CD4-positive, alpha-beta memory T cell (primary cell): Measurements from ENCODE around the gene TBX6. TPM values are rescaled to one million over a fixed set of nuclear protein-coding genes. Genes with fewer than 3 reads are reported as not detected.

Experiments used
- CTCF ChIA-PET: fragments of 350-600 bp; sonication (Branson Sonifier 250); formaldehyde crosslinking; loops from one replicate; lab custom pipeline; 2021; ENCODE audit warnings: inconsistent platforms; ENCODE audit not compliant: partially characterized antibody; lab: Charles Lee
- POLR2A ChIA-PET: fragments of 350-600 bp; sonication (Branson Sonifier 250); formaldehyde crosslinking; loops from one replicate; lab custom pipeline; 2021; ENCODE audit not compliant: partially characterized antibody; lab: Charles Lee
- DNase-seq, 5 donors: peaks; one replicate each; pipeline versions ENCODE4 v3.0.0 to v3.0.0-alpha.2; 2020 to 2022; ENCODE audit warnings: mixed read lengths in 1 of 5
- H3K27ac ChIP-seq: one replicate; pipeline ENCODE4 v1.7.0; 2013; ENCODE audit warnings: low read depth, low read length
- H3K27me3 ChIP-seq: 2 replicates; pipeline ENCODE4 v1.7.0; 2013; ENCODE audit warnings: mild to moderate bottlenecking, low read length, moderate library complexity; ENCODE audit not compliant: insufficient read depth
- H3K36me3 ChIP-seq: 2 replicates; pipeline ENCODE4 v1.7.0; 2013; ENCODE audit warnings: mild to moderate bottlenecking, low read length, moderate library complexity; ENCODE audit not compliant: insufficient read depth
- H3K4me1 ChIP-seq: 2 replicates; pipeline ENCODE4 v1.7.0; 2013; ENCODE audit warnings: mild to moderate bottlenecking, low read length, moderate library complexity; ENCODE audit not compliant: insufficient read depth
- H3K4me3 ChIP-seq, 2 donors: one replicate each; pipeline ENCODE4 v1.7.0; 2013; ENCODE audit warnings: low read length in 2 of 2, mild to moderate bottlenecking in 1 of 2
- H3K9me3 ChIP-seq, 2 donors: one replicate each; pipeline ENCODE4 v1.7.0; 2013; ENCODE audit warnings: low read length in 2 of 2, control low read depth in 1 of 2; ENCODE audit not compliant: control insufficient read depth in 1 of 2
- H3K27ac Mint-ChIP-seq, 7 donors: one replicate each; pipeline ENCODE4 v1.8.0; 2020 to 2021; ENCODE audit warnings: mixed read lengths in 7 of 7, mild to moderate bottlenecking in 6 of 7, inconsistent platforms in 3 of 7, moderate library complexity in 3 of 7
- H3K27me3 Mint-ChIP-seq, 2 donors: one replicate each; pipeline ENCODE4 v1.8.0; 2020 to 2021; ENCODE audit warnings: mixed read lengths in 2 of 2
- H3K36me3 Mint-ChIP-seq, 2 donors: one replicate each; pipeline ENCODE4 v1.8.0; 2020 to 2021; ENCODE audit warnings: mixed read lengths in 2 of 2, inconsistent platforms in 1 of 2, mild to moderate bottlenecking in 1 of 2
- H3K4me1 Mint-ChIP-seq, 4 donors: one replicate each; pipeline ENCODE4 v1.8.0; 2020 to 2021; ENCODE audit warnings: mixed read lengths in 4 of 4, mild to moderate bottlenecking in 1 of 4
- H3K4me3 Mint-ChIP-seq, 8 donors: one replicate each; pipeline ENCODE4 v1.8.0; 2020 to 2021; ENCODE audit warnings: mixed read lengths in 8 of 8, mild to moderate bottlenecking in 7 of 8, moderate library complexity in 6 of 8, inconsistent platforms in 3 of 8
- H3K9me3 Mint-ChIP-seq, 8 donors: one replicate each; pipeline ENCODE4 v1.8.0; 2020 to 2021; ENCODE audit warnings: mixed read lengths in 8 of 8, mild to moderate bottlenecking in 5 of 8, inconsistent platforms in 3 of 8, moderate library complexity in 1 of 8
- intact Hi-C: fragments of 100-400 bp; cut with micrococcal nuclease; formaldehyde crosslinking; loops from one replicate; pipeline ENCODE4 v1.15.1; 2023
- polyA plus RNA-seq, 2 donors: library from polyadenylated mRNA; unstranded; fragments of 300-500 nt; fragmentation: Illumina TruSeq; gene quantifications; one replicate each; pipeline ENCODE4 v1.2.3, GENCODE V29; 2021
- total RNA-seq, 2 experiments: library from RNA; stranded (reverse); gene quantifications; one replicate each; pipeline ENCODE4 v1.2.3, GENCODE V29; 2021

The TBX6 gene
- total and polyA plus RNA-seq, 4 experiments from 2014 or later: 0.36 to 1.4 (median 1.3) TPM; not detected in 1

GRCh38 chr16:30082545-30083090 lies 9.1 kb downstream of the TBX6 start:
- DNase-seq: no peak
- intact Hi-C loops: no loop called here
- H3K36me3 ChIP-seq: peaks cover 59% of the 10 kb centered on the region
- no peak overlapping the region for H3K4me3 ChIP-seq
- peaks cover 34 to 50% of the 10 kb centered on the region in 2 donors for H3K36me3 Mint-ChIP-seq
- no peaks in the 10 kb centered on the region for H3K9me3 Mint-ChIP-seq
- H3K9me3 ChIP-seq: no peaks in the 10 kb centered on the region
- H3K27me3 Mint-ChIP-seq: no peaks in the 10 kb centered on the region
- CTCF ChIA-PET: interaction anchor here (1.5 to 9.2 kb wide), 2 partner anchors 10 to 19 kb away, joined by 4 to 60 read pairs; partner anchors contain the start of gene TBX6
- H3K27me3 ChIP-seq: no peaks in the 10 kb centered on the region
- POLR2A ChIA-PET: interaction anchor here (0.9 to 20.4 kb wide), 2 partner anchors 8 to 17 kb away, joined by 3 to 404 read pairs; partner anchors contain the start of genes ALDOA, TBX6 and YPEL3
- H3K4me1 ChIP-seq: peaks cover 12% of the 10 kb centered on the region
- H3K27ac ChIP-seq: no peak overlapping the region
- H3K4me3 Mint-ChIP-seq: no peak overlapping the region
- H3K27ac Mint-ChIP-seq: peak overlapping the region in 3 of 7 donors; percentile 22 to 81 (median 72)
- peaks cover 11 to 25% (median 18%) of the 10 kb centered on the region in 4 donors for H3K4me1 Mint-ChIP-seq

GRCh38 chr16:30079480-30079879 lies 12.2 kb downstream of the TBX6 start:
- H3K27me3 Mint-ChIP-seq: no peaks in the 10 kb centered on the region
- H3K4me1 ChIP-seq: peaks cover 33% of the 10 kb centered on the region
- peak overlapping the region in 2 of 7 donors; percentile 23 to 24 for H3K27ac Mint-ChIP-seq
- H3K4me1 Mint-ChIP-seq: peaks cover 23 to 49% (median 37%) of the 10 kb centered on the region in 4 donors
- H3K9me3 ChIP-seq: no peaks in the 10 kb centered on the region
- ChIA-PET POLR2A (interaction anchor here (2.8 to 20.4 kb wide), 3 partner anchors 11 to 106 kb away, joined by 19 to 404 read pairs (median 46); partner anchors contain the start of genes ALDOA, CORO1A, TBX6 and YPEL3), CTCF (interaction anchor here (1.1 to 9.2 kb wide), 2 partner anchors 11 to 13 kb away, joined by 4 to 60 read pairs; partner anchors contain the start of gene TBX6)
- no peak overlapping the region for H3K27ac ChIP-seq
- intact Hi-C loops: no loop called here
- peaks cover 0 to 2% (median 0%) of the 10 kb centered on the region in 8 donors for H3K9me3 Mint-ChIP-seq
- no peak for DNase-seq
- H3K4me3 Mint-ChIP-seq: no peak overlapping the region
- peaks cover 32 to 71% of the 10 kb centered on the region in 2 donors for H3K36me3 Mint-ChIP-seq
- H3K4me3 ChIP-seq: no peak overlapping the region
- H3K27me3 ChIP-seq: no peaks in the 10 kb centered on the region
- H3K36me3 ChIP-seq: peaks cover 59% of the 10 kb centered on the region

- Mint-ChIP-seq H3K27ac (peak overlapping the region in 3 of 7 donors; percentile 29 to 94 (median 71)), H3K9me3 (peaks cover 0 to 2% (median 0%) of the 10 kb centered on the region in 8 donors), H3K27me3 (no peaks in the 10 kb centered on the region), H3K4me1 (peaks cover 23 to 49% (median 34%) of the 10 kb centered on the region in 4 donors), H3K36me3 (peaks cover 28 to 65% of the 10 kb centered on the region in 2 donors), H3K4me3 (peak overlapping the region in 1 of 8 donors; percentile 26)
- H3K36me3 ChIP-seq: peaks cover 54% of the 10 kb centered on the region
- CTCF ChIA-PET: interaction anchor here (9.2 kb wide), 1 partner anchor 13 kb away, joined by 60 read pairs; the partner anchor contains the start of gene TBX6
- no peak overlapping the region for H3K4me3 ChIP-seq
- no peaks in the 10 kb centered on the region for H3K27me3 ChIP-seq
- H3K27ac ChIP-seq: no peak overlapping the region
- intact Hi-C loops: no loop called here
- H3K9me3 ChIP-seq: no peaks in the 10 kb centered on the region
- H3K4me1 ChIP-seq: peaks cover 33% of the 10 kb centered on the region
- DNase-seq: no peak
- POLR2A ChIA-PET: interaction anchor here (2.8 to 20.4 kb wide), 4 partner anchors 12 to 106 kb away, joined by 19 to 404 read pairs (median 86); partner anchors contain the start of genes ALDOA, CORO1A, TBX6 and YPEL3
These were observed 13.0 kb downstream of the TBX6 start for GRCh38 chr16:30078744-30079143.

GRCh38 chr16:30077656-30078055 lies 14.1 kb downstream of the TBX6 start:
- Mint-ChIP-seq H3K4me3 (peak overlapping the region; percentile 57 to 99 (median 94)), H3K4me1 (peaks cover 22 to 49% (median 33%) of the 10 kb centered on the region in 4 donors), H3K27ac (peak overlapping the region; percentile 22 to 97 (median 83)), H3K9me3 (peaks cover 0 to 2% (median 0%) of the 10 kb centered on the region in 8 donors), H3K27me3 (no peaks in the 10 kb centered on the region), H3K36me3 (peaks cover 22 to 54% of the 10 kb centered on the region in 2 donors)
- Histone ChIP-seq H3K4me3 (no peak overlapping the region), H3K27ac (peak overlapping the region; percentile 89), H3K9me3 (no peaks in the 10 kb centered on the region), H3K27me3 (no peaks in the 10 kb centered on the region), H3K4me1 (peaks cover 33% of the 10 kb centered on the region), H3K36me3 (peaks cover 43% of the 10 kb centered on the region)
- POLR2A ChIA-PET: interaction anchor here (5.7 to 20.4 kb wide), 3 partner anchors 11 to 107 kb away, joined by 46 to 404 read pairs (median 125); partner anchors contain the start of genes ALDOA, CORO1A, TBX6 and YPEL3
- CTCF ChIA-PET: interaction anchor here (0.5 to 9.2 kb wide), 2 partner anchors 14 to 21 kb away, joined by 3 to 60 read pairs; partner anchors contain the start of gene TBX6
- intact Hi-C loops: no loop called here
- no peak for DNase-seq

- H3K4me3 ChIP-seq: peak overlapping the region; percentile 80 to 93
- Mint-ChIP-seq H3K4me1 (peaks cover 20 to 53% (median 32%) of the 10 kb centered on the region in 4 donors), H3K27ac (peak overlapping the region; percentile 88 to 98 (median 96)), H3K27me3 (no peaks in the 10 kb centered on the region), H3K4me3 (peak overlapping the region; percentile 92 to 99 (median 94)), H3K9me3 (peaks cover 0 to 2% (median 0%) of the 10 kb centered on the region in 8 donors), H3K36me3 (peaks cover 22 to 56% of the 10 kb centered on the region in 2 donors)
- no peaks in the 10 kb centered on the region for H3K27me3 ChIP-seq
- H3K9me3 ChIP-seq: no peaks in the 10 kb centered on the region
- CTCF ChIA-PET: interaction anchor here (0.6 to 9.2 kb wide), 7 partner anchors 9 to 396 kb away, joined by 3 to 60 read pairs (median 5); partner anchors contain the start of gene TBX6
- H3K36me3 ChIP-seq: peaks cover 45% of the 10 kb centered on the region
- peaks cover 33% of the 10 kb centered on the region for H3K4me1 ChIP-seq
- intact Hi-C loops: no loop called here
- POLR2A ChIA-PET: interaction anchor here (0.8 to 20.4 kb wide), 7 partner anchors 10 to 583 kb away, joined by 3 to 404 read pairs (median 5); partner anchors contain the start of genes ALDOA, CD2BP2, CORO1A and TBX6
- peak in 1 of 5 donors; percentile 46 for DNase-seq
- peak overlapping the region; percentile 89 for H3K27ac ChIP-seq
These were observed 15.4 kb downstream of the TBX6 start for GRCh38 chr16:30076276-30076791.

GRCh38 chr16:30075503-30076275 lies 16.0 kb downstream of the TBX6 start, which contains the start of gene PPP4C:
TSS of gene PPP4C (plus strand) at chr16:30075994. CDS start at chr16:30076378, 384 bp downstream.
- Histone ChIP-seq H3K36me3 (peaks cover 43% of the 10 kb centered on the region), H3K4me1 (peaks cover 33% of the 10 kb centered on the region), H3K27me3 (no peaks in the 10 kb centered on the region), H3K9me3 (no peaks in the 10 kb centered on the region), H3K27ac (peak within 1 kb of the TSS; percentile 89), H3K4me3 (peak within 1 kb of the TSS; percentile 80 to 93)
- Mint-ChIP-seq H3K27ac (peak within 1 kb of the TSS; percentile 96 to 99 (median 98)), H3K36me3 (peaks cover 22 to 57% of the 10 kb centered on the region in 2 donors), H3K4me3 (peak within 1 kb of the TSS; percentile 92 to 99 (median 94)), H3K9me3 (peaks cover 0 to 2% (median 0%) of the 10 kb centered on the region in 8 donors), H3K27me3 (no peaks in the 10 kb centered on the region), H3K4me1 (peaks cover 20 to 53% (median 34%) of the 10 kb centered on the region in 4 donors)
- intact Hi-C loops: loop anchor here (1.0 kb wide), 1 partner anchor 10 kb away; the partner anchor contains the start of gene ALDOA
- DNase-seq: peak; percentile 89 to 90 (median 90)
- ChIA-PET POLR2A (interaction anchor here (0.7 to 20.4 kb wide), 7 partner anchors 9 to 279 kb away, joined by 3 to 404 read pairs (median 6); partner anchors contain the start of genes ALDOA, CD2BP2, CORO1A and TBX6), CTCF (interaction anchor here (0.8 to 9.2 kb wide), 6 partner anchors 8 to 110 kb away, joined by 3 to 60 read pairs (median 5); partner anchors contain the start of gene TBX6)
